T-helper 1 cell treated with Interleukin-12 subunit alpha and Interleukin-12 subunit beta and Interleukin-4 antibody, amounts not matched to agents 30 ng/mL and 1 ng/mL, for 36 hours (primary cell): ENCODE measurements around the gene SLFN14. TPM values are rescaled to one million over a fixed set of nuclear protein-coding genes. Genes with fewer than 3 reads are reported as not detected.

Experiments used
- intact Hi-C: fragments of 100-400 bp; cut with micrococcal nuclease; formaldehyde crosslinking; loops from one replicate; pipeline ENCODE4 v1.15.1; 2024
- total RNA-seq: library from RNA; stranded (reverse); gene quantifications from 2 replicates; pipeline ENCODE4 v1.2.3, GENCODE V29; 2022

Gene SLFN14
- 0.10 TPM in 1 of 2 replicates, not detected in the other for total RNA-seq

GRCh38 chr17:35560703-35561102, at the start of gene SLFN14:
TSS of gene SLFN14 (minus strand) at chr17:35560819. CDS start at chr17:35558062, 2,757 bp downstream.
- intact Hi-C loops: no loop called here

- intact Hi-C loops: no loop called here
These were observed 49.2 kb upstream of the SLFN14 start for GRCh38 chr17:35609831-35610230.

GRCh38 chr17:35607239-35607847, 46.7 kb upstream of the SLFN14 start:
- intact Hi-C loops: no loop called here

GRCh38 chr17:35605678-35606077, 45.1 kb upstream of the SLFN14 start:
- intact Hi-C loops: no loop called here

- intact Hi-C loops: no loop called here
These were observed 43.1 kb upstream of the SLFN14 start for GRCh38 chr17:35603674-35604073.

- intact Hi-C loops: no loop called here
These were observed 37.0 kb upstream of the SLFN14 start for GRCh38 chr17:35597604-35598003.

- intact Hi-C loops: no loop called here
These were observed 36.1 kb upstream of the SLFN14 start for GRCh38 chr17:35596530-35597233.

- intact Hi-C loops: no loop called here
These were observed 35.5 kb upstream of the SLFN14 start for GRCh38 chr17:35596072-35596471.

- intact Hi-C loops: loop anchor here (2.0 to 5.0 kb wide), 3 partner anchors 302 to 899 kb away; partner anchors contain the start of genes CCT6B, ZNF830 and ZNHIT3
These were observed 27.7 kb upstream of the SLFN14 start for GRCh38 chr17:35588196-35588920.

GRCh38 chr17:35587074-35587961, 26.7 kb upstream of the SLFN14 start, which contains the start of gene AP2B1:
TSS of gene AP2B1 (plus strand) at chr17:35587322. CDS start at chr17:35594031, 6,709 bp downstream.
- intact Hi-C loops: loop anchor here (1.0 to 5.0 kb wide), 15 partner anchors 9 to 957 kb away; partner anchors contain the start of genes CCT6B, GGNBP2, PEX12 and RFFL

GRCh38 chr17:35586569-35587073, 26.0 kb upstream of the SLFN14 start:
- intact Hi-C loops: loop anchor here (1.0 to 5.0 kb wide), 15 partner anchors 8 to 958 kb away; partner anchors contain the start of genes CCT6B, GGNBP2, PEX12 and RFFL

GRCh38 chr17:35584061-35584460, 23.4 kb upstream of the SLFN14 start:
- intact Hi-C loops: no loop called here

- intact Hi-C loops: loop anchor here (1.0 to 10.0 kb wide), 11 partner anchors 8 to 598 kb away; partner anchors contain the start of genes AP2B1, LIG3, NLE1 and TAF15
These were observed 18.4 kb upstream of the SLFN14 start for GRCh38 chr17:35578929-35579432.

- intact Hi-C loops: loop anchor here (1.0 to 10.0 kb wide), 11 partner anchors 9 to 598 kb away; partner anchors contain the start of genes AP2B1, LIG3, NLE1 and TAF15
These were observed 17.7 kb upstream of the SLFN14 start, which contains the start of gene PEX12 for GRCh38 chr17:35578197-35578928. TSS of gene PEX12 (minus strand) at chr17:35578571. CDS start at chr17:35578021, 550 bp downstream.

GRCh38 chr17:35577830-35578196, 17.2 kb upstream of the SLFN14 start:
- intact Hi-C loops: loop anchor here (1.0 to 10.0 kb wide), 11 partner anchors 9 to 597 kb away; partner anchors contain the start of genes AP2B1, LIG3, NLE1 and TAF15

- intact Hi-C loops: loop anchor here (5.0 to 10.0 kb wide), 2 partner anchors 59 to 88 kb away; no protein-coding TSS in a partner anchor
These were observed 15.1 kb upstream of the SLFN14 start for GRCh38 chr17:35575759-35576158.

GRCh38 chr17:35569405-35569804, 8.8 kb upstream of the SLFN14 start:
- intact Hi-C loops: loop anchor here (5.0 kb wide), 1 partner anchor 238 kb away; the partner anchor contains the start of gene TAF15

GRCh38 chr17:35568561-35568960, 7.9 kb upstream of the SLFN14 start:
- intact Hi-C loops: loop anchor here (1.0 to 5.0 kb wide), 7 partner anchors 10 to 587 kb away; partner anchors contain the start of genes AP2B1, PEX12, SLFN12L and TAF15

- intact Hi-C loops: loop anchor here (1.0 to 5.0 kb wide), 3 partner anchors 197 to 325 kb away; partner anchors contain the start of gene TAF15
These were observed 6.3 kb upstream of the SLFN14 start for GRCh38 chr17:35566968-35567367.
